TTC549 (cell line): ENCODE data around the gene SMC2.

Experiments used
- FAIRE-seq: peaks from 2 replicates; lab custom pipeline; 2012; peaks lifted over from hg19 to GRCh38; lab: Jason Lieb, UNC

Gene SMC2

GRCh38 chr9:104107799-104108198 is 13.7 kb downstream of the SMC2 start:
- no peak for FAIRE-seq

- no peak for FAIRE-seq
Observed at GRCh38 chr9:104108315-104108714, 14.2 kb downstream of the SMC2 start.

- no peak for FAIRE-seq
Observed at GRCh38 chr9:104110509-104110908, 16.4 kb downstream of the SMC2 start.

- no peak for FAIRE-seq
Observed at GRCh38 chr9:104118916-104119315, 24.8 kb downstream of the SMC2 start.

GRCh38 chr9:104121022-104121421 is 26.9 kb downstream of the SMC2 start:
- no peak for FAIRE-seq

GRCh38 chr9:104138243-104138868 is 44.2 kb downstream of the SMC2 start:
- FAIRE-seq = no peak

- FAIRE-seq = no peak
Observed at GRCh38 chr9:104142799-104143549, 48.9 kb downstream of the SMC2 start.

- FAIRE-seq = no peak
Observed at GRCh38 chr9:104143550-104143910, 49.4 kb downstream of the SMC2 start.

GRCh38 chr9:104144336-104144735 is 50.2 kb downstream of the SMC2 start:
- FAIRE-seq = no peak

GRCh38 chr9:104173067-104173466 is 79.0 kb downstream of the SMC2 start:
- no peak for FAIRE-seq

GRCh38 chr9:104177003-104177611 is 83.0 kb downstream of the SMC2 start:
- no peak for FAIRE-seq

- no peak for FAIRE-seq
Observed at GRCh38 chr9:104177676-104178075, 83.6 kb downstream of the SMC2 start.
